Upper lobe of right lung (tissue), 1 donor: ENCODE data around the gene TOX3. TPM values are rescaled to one million over a fixed set of nuclear protein-coding genes. Genes with fewer than 3 reads are reported as not detected.

Experiments used
- ATAC-seq: fragments of 200-7000 bp; cut with Tn5 transposase; one replicate; pipeline ENCODE4 v1.9.1; 2020; ENCODE audit warnings: mild to moderate bottlenecking, moderate library complexity
- DNase-seq: peaks from one replicate; pipeline ENCODE4 v3.0.0-alpha.2; 2020
- H3K27ac ChIP-seq: fragments of 200-600 bp; one replicate; pipeline ENCODE4 v1.8.0; 2022
- H3K27me3 ChIP-seq: fragments of 200-600 bp; one replicate; pipeline ENCODE4 v1.8.0; 2022; ENCODE audit warnings: mild to moderate bottlenecking
- H3K36me3 ChIP-seq: fragments of 200-600 bp; one replicate; pipeline ENCODE4 v1.8.0; 2022
- H3K4me1 ChIP-seq: fragments of 200-600 bp; one replicate; pipeline ENCODE4 v1.8.0; 2022
- H3K4me3 ChIP-seq: fragments of 200-600 bp; one replicate; pipeline ENCODE4 v1.8.0; 2022; ENCODE audit warnings: mild to moderate bottlenecking
- H3K9me3 ChIP-seq: fragments of 200-600 bp; one replicate; pipeline ENCODE4 v1.8.0; 2022
- intact Hi-C: fragments of 100-400 bp; cut with DNase I; formaldehyde crosslinking; loops from one replicate; pipeline ENCODE4 v1.11.0; 2022
- total RNA-seq: library from RNA; stranded (reverse); fragmentation: NEBNext Ultra II Directional; extraction: Animal tissue kit (Norgen Biotek cat#: 25700); gene quantifications from one replicate; pipeline ENCODE4 v1.2.1, GENCODE V29; 2021
- TF ChIP-seq, protein P1 (sequence below): fragments of 200-600 bp; IDR thresholded peaks from one replicate; pipeline ENCODE4 v1.8.0; 2022; ENCODE audit warnings: antibody characterized with exemption
- donor health status: DM: no; HTN: yes; CAD: no; lungs with severe emphysema.

The TOX3 gene
- total RNA-seq, 1 donor from 2014 or later: 3.7 TPM

DNA sequence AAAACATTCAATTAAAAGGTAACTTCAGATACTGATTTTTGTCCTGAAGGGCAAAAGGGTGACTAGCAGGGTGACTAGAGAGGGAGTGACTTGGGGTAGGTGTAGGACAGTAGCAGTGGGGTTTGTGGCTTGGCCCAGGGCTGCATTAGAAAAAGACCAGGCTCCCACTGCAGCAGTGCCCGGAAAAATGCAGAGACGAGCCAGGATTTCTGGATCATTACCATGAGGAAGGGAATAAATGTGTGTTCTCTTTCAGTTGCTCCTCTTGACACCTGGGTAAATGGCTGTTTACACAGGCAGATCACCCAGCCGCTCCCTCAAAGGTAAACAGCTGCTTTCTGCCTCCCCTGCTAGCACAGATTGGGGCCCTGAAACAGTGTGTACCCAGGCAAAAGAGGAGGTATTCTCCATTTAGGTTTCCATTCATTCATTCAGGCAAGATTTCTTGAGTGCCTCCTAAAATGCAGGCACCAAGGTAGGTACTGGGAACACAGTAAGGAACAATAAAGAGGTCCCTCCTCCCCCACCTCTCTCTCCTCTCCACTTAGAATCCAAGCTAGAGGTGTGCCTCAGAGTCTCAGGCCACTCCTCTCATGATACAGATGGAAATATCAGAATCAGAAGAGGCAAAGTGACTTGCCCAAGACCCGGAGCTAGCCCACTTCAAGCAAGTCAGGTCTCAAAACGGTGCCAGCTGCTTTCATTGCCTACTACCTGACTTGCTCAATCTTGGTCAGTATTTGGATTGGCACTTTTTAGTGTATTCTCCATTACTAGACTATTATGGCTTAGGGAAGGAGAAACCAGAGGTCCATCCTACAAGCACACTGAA is 15.2 kb upstream of the TOX3 start:
- intact Hi-C loops: no loop called here
- TF ChIP-seq, protein P1, sequence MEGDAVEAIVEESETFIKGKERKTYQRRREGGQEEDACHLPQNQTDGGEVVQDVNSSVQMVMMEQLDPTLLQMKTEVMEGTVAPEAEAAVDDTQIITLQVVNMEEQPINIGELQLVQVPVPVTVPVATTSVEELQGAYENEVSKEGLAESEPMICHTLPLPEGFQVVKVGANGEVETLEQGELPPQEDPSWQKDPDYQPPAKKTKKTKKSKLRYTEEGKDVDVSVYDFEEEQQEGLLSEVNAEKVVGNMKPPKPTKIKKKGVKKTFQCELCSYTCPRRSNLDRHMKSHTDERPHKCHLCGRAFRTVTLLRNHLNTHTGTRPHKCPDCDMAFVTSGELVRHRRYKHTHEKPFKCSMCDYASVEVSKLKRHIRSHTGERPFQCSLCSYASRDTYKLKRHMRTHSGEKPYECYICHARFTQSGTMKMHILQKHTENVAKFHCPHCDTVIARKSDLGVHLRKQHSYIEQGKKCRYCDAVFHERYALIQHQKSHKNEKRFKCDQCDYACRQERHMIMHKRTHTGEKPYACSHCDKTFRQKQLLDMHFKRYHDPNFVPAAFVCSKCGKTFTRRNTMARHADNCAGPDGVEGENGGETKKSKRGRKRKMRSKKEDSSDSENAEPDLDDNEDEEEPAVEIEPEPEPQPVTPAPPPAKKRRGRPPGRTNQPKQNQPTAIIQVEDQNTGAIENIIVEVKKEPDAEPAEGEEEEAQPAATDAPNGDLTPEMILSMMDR: no peak
- no peak overlapping the region for H3K27ac ChIP-seq
- ATAC-seq (peak; percentile 70), DNase-seq (no peak)
- no peaks in the 10 kb centered on the region for H3K4me1 ChIP-seq
- no peaks in the 10 kb centered on the region for H3K27me3 ChIP-seq
- H3K4me3 ChIP-seq: no peak overlapping the region
- no peaks in the 10 kb centered on the region for H3K36me3 ChIP-seq
- H3K9me3 ChIP-seq: no peaks in the 10 kb centered on the region

DNA sequence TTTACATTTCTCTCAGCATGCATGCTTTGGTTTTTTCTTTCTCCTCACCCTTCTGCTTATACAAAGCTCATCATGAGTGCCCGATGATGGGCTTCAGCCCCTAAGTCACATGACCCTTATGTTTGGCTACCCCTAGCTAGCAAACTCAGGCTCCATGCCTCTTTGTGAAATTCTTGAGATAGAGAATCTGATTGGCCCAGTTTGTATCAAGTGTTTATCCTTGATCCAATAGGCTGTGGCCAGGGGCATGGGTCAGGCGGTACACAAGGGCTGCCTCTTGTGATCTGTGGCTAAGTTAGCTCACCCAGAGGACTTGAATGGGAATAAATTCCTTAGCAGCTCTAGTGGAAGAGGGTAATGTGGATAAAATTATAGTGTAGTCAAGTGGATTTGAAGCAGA is 11.5 kb upstream of the TOX3 start:
- H3K27ac ChIP-seq: no peak overlapping the region
- intact Hi-C loops: no loop called here
- H3K27me3 ChIP-seq: no peaks in the 10 kb centered on the region
- DNase-seq: no peak
- no peaks in the 10 kb centered on the region for H3K36me3 ChIP-seq
- ATAC-seq: no peak
- no peaks in the 10 kb centered on the region for H3K9me3 ChIP-seq
- H3K4me3 ChIP-seq: no peak overlapping the region
- H3K4me1 ChIP-seq: no peaks in the 10 kb centered on the region
- TF ChIP-seq, protein P1: no peak

DNA sequence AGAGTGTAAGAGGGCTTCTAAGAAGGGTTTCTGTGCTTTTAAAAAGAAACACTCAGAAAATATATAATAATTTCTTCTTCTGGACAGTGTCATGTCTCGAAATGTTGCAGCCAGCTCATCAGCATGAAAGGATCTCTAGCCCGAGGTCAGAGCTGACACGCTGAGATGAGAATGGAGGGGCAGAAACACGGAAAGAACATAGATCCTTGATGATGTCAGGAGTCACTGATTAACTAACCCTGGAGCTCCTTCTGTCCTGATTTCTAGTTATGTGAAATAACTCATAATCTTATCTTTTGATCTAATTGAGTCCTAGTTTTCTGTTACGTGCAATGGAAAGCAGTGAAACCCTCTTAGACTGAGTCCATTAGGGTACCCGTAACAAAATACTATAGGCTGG is 10.3 kb upstream of the TOX3 start:
- Histone ChIP-seq H3K4me1 (no peaks in the 10 kb centered on the region), H3K9me3 (no peaks in the 10 kb centered on the region), H3K36me3 (no peaks in the 10 kb centered on the region), H3K4me3 (no peak overlapping the region), H3K27me3 (no peaks in the 10 kb centered on the region), H3K27ac (no peak overlapping the region)
- DNase-seq: no peak
- intact Hi-C loops: no loop called here
- TF ChIP-seq, protein P1: no peak
- no peak for ATAC-seq

DNA sequence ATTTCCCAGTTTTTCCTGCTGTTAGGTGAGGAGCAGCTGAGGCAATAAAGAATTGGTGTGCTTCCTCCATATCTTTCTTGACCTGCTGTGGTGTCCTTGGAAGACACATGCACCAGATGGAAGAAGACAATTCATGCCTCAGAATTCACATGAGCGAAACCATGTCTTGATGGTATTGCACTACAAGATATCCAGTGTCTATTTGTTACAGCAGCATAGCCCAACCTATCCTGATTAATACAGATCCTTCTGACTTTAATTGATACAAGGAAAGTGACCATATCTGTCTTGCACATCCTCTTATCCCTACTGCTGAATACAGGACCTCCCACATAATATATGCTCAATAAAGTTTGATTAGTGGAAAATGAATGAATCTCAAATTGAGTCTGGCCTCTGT is 9.1 kb upstream of the TOX3 start:
- Histone ChIP-seq H3K27me3 (no peaks in the 10 kb centered on the region), H3K9me3 (no peaks in the 10 kb centered on the region), H3K4me3 (no peak overlapping the region), H3K36me3 (no peaks in the 10 kb centered on the region), H3K4me1 (no peaks in the 10 kb centered on the region), H3K27ac (no peak overlapping the region)
- ATAC-seq (no peak), DNase-seq (no peak)
- TF ChIP-seq, protein P1: no peak
- intact Hi-C loops: no loop called here

DNA sequence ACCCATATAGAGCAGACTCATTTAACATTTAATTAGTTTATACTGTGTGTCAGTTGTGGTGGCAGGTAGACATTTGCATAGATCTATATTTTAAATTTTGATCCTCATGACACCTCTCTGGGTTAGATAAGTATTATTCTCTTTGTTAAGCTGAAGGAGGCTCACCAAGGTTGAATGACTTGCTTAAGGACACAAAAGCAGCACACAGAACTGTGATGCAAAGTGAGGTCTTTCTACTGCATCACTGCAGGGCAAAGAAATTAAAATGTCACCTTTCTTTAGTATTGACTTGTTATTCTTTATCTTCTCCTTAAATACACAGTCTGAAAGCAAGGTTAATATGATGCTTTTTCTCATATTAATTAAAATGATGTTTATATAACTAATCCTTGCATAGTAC is 8.6 kb upstream of the TOX3 start:
- Histone ChIP-seq H3K36me3 (no peaks in the 10 kb centered on the region), H3K9me3 (no peaks in the 10 kb centered on the region), H3K27ac (no peak overlapping the region), H3K4me3 (no peak overlapping the region), H3K4me1 (no peaks in the 10 kb centered on the region), H3K27me3 (peaks cover 4% of the 10 kb centered on the region)
- ATAC-seq: no peak
- TF ChIP-seq, protein P1: no peak
- intact Hi-C loops: no loop called here
- no peak for DNase-seq

DNA sequence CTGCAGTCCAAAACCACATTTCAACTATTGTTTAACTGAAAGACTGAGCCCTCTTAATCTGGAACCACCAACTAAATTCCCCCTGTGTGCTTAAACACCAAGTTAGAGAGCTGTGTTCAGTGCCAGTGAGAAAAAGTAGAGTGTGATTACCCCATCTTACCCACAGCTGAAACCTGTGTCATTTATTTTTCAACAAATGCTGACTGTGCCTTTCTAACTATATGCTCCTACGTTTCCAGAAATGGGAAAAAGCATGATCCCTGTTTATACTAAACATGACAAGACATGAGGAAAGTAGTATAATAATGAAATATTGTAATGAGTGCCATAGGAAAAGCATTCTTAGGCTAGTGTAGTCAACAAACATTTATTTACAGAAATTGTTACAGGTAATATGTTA is 7.4 kb upstream of the TOX3 start:
- Histone ChIP-seq H3K27ac (no peak overlapping the region), H3K4me1 (no peaks in the 10 kb centered on the region), H3K9me3 (no peaks in the 10 kb centered on the region), H3K4me3 (no peak overlapping the region), H3K36me3 (no peaks in the 10 kb centered on the region), H3K27me3 (peaks cover 8% of the 10 kb centered on the region)
- ATAC-seq (no peak), DNase-seq (no peak)
- TF ChIP-seq, protein P1: no peak
- intact Hi-C loops: no loop called here
